H1 (cell line): ENCODE data around the gene ADAMTS16. TPM values are rescaled to one million over a fixed set of nuclear protein-coding genes. Genes with fewer than 3 reads are reported as not detected.

ENCODE experiments used
- CTCF ChIA-PET: fragments of 300-600 bp; sonication (Branson Sonifier 250); formaldehyde crosslinking; loops from one replicate; lab custom pipeline; 2021; ENCODE audit not compliant: partially characterized antibody; lab: Charles Lee
- POLR2A ChIA-PET: fragments of 300-600 bp; sonication (Branson Sonifier 250); formaldehyde crosslinking; loops from one replicate; lab custom pipeline; 2021; ENCODE audit warnings: inconsistent platforms; ENCODE audit not compliant: partially characterized antibody; lab: Charles Lee
- DNase-seq, 2 experiments: peaks; one replicate each; pipeline versions ENCODE4 v3.0.0 to v3.0.0-alpha.2; 2010 to 2022; ENCODE audit warnings: low spot score in 2 of 2, low read depth in 1 of 2, mixed read lengths in 1 of 2
- FAIRE-seq: peaks from 2 replicates; lab custom pipeline; 2011; peaks lifted over from hg19 to GRCh38; lab: Jason Lieb, UNC
- H2AFZ ChIP-seq: 2 replicates; pipeline ENCODE4 v1.8.1; 2012; ENCODE audit warnings: low read length, inconsistent platforms
- H2AK5ac ChIP-seq: 2 replicates; pipeline ENCODE4 v1.6.1; 2013; ENCODE audit warnings: low read depth, low read length
- H2BK120ac ChIP-seq: replicated peaks from 2 replicates; pipeline ENCODE3; 2013; ENCODE audit warnings: low read depth, low read length, inconsistent platforms
- H2BK12ac ChIP-seq: 2 replicates; pipeline ENCODE4 v1.6.1; 2013; ENCODE audit warnings: low read depth, low read length
- H2BK15ac ChIP-seq: 2 replicates; pipeline ENCODE4 v1.6.1; 2013; ENCODE audit warnings: low read length
- H2BK20ac ChIP-seq: 2 replicates; pipeline ENCODE4 v1.6.1; 2013; ENCODE audit warnings: low read length
- H2BK5ac ChIP-seq: 2 replicates; pipeline ENCODE4 v1.6.1; 2013; ENCODE audit warnings: low read depth, low read length
- H3K14ac ChIP-seq: 2 replicates; pipeline ENCODE4 v1.6.1; 2013; ENCODE audit warnings: inconsistent platforms; ENCODE audit not compliant: insufficient read length
- H3K18ac ChIP-seq: 2 replicates; pipeline ENCODE4 v1.6.1; 2013; ENCODE audit warnings: low read length; ENCODE audit errors: extremely low read depth
- H3K23ac ChIP-seq: 2 replicates; pipeline ENCODE4 v1.6.1; 2013; ENCODE audit warnings: inconsistent platforms; ENCODE audit not compliant: insufficient read length
- H3K23me2 ChIP-seq: 2 replicates; pipeline ENCODE4 v1.6.1; 2013; ENCODE audit warnings: low read depth, low read length
- H3K27ac ChIP-seq: 2 replicates; pipeline ENCODE4 v1.6.1; 2011; ENCODE audit warnings: low read depth, low read length, inconsistent platforms
- H3K27me3 ChIP-seq, 4 experiments: replicated peaks in 1 of 4; 1 replicate in 1 of 4; 2 replicates in 3 of 4; pipeline versions ENCODE4 v1.6.1 to v1.8.1; 2011 to 2013; ENCODE audit warnings: low read length in 3 of 4, mild to moderate bottlenecking in 3 of 4, inconsistent platforms in 2 of 4, mixed read lengths in 2 of 4, moderate library complexity in 1 of 4; ENCODE audit not compliant: control insufficient read depth in 3 of 4, insufficient read depth in 3 of 4; ENCODE audit errors: extremely low read depth in 1 of 4
- H3K36me3 ChIP-seq, 4 experiments: 2 replicates each; pipeline versions ENCODE4 v1.6.1 to v1.8.1; 2011 to 2013; ENCODE audit warnings: mild to moderate bottlenecking in 4 of 4, low read length in 3 of 4, moderate library complexity in 2 of 4, control low read depth in 1 of 4, inconsistent platforms in 1 of 4; ENCODE audit not compliant: insufficient read depth in 4 of 4, control insufficient read depth in 2 of 4
- H3K4ac ChIP-seq: replicated peaks from 2 replicates; pipeline ENCODE3; 2013; ENCODE audit warnings: low read length, low read depth, mixed read lengths, inconsistent platforms; ENCODE audit not compliant: insufficient read length
- H3K4me1 ChIP-seq, 4 experiments: replicated peaks in 1 of 4; 1 replicate in 1 of 4; 2 replicates in 3 of 4; pipeline versions ENCODE4 v1.6.1 to v1.8.1; 2011 to 2013; ENCODE audit warnings: low read length in 3 of 4, inconsistent platforms in 2 of 4, mixed read lengths in 1 of 4; ENCODE audit not compliant: insufficient read depth in 4 of 4, control insufficient read depth in 3 of 4
- H3K4me2 ChIP-seq, 2 experiments: 2 replicates each; pipeline versions ENCODE4 v1.6.1 to v1.8.1; 2011 to 2013; ENCODE audit warnings: low read depth in 2 of 2, low read length in 2 of 2, control low read depth in 1 of 2, inconsistent platforms in 1 of 2, mild to moderate bottlenecking in 1 of 2; ENCODE audit not compliant: insufficient read depth in 1 of 2
- H3K4me3 ChIP-seq, 4 experiments: fragments of 200-600, 300-600 bp in 1 of 4; sonication (generic), shearing (Covaris generic), sonication (Bioruptor Twin) in 1 of 4; 2 replicates each; pipeline versions ENCODE4 v1.5.1 to v1.8.1; 2011 to 2016; ENCODE audit warnings: low read length in 4 of 4, low read depth in 3 of 4, control low read depth in 2 of 4, inconsistent platforms in 2 of 4, mild to moderate bottlenecking in 2 of 4, mixed read lengths in 1 of 4, moderate library complexity in 1 of 4; ENCODE audit not compliant: insufficient read depth in 2 of 4; ENCODE audit errors: extremely low read depth in 1 of 4
- H3K56ac ChIP-seq: replicated peaks from 2 replicates; pipeline ENCODE3; 2013; ENCODE audit warnings: low read depth, mild to moderate bottlenecking, mixed read lengths, low read length, inconsistent platforms; ENCODE audit not compliant: insufficient read length
- H3K79me1 ChIP-seq: 2 replicates; pipeline ENCODE4 v1.6.1; 2013; ENCODE audit warnings: low read depth, low read length, control low read depth
- H3K79me2 ChIP-seq, 2 experiments: 2 replicates each; pipeline versions ENCODE4 v1.6.1 to v1.8.1; 2012 to 2013; ENCODE audit warnings: low read length in 2 of 2, mild to moderate bottlenecking in 2 of 2, inconsistent platforms in 1 of 2; ENCODE audit not compliant: insufficient read depth in 2 of 2, control insufficient read depth in 1 of 2
- H3K9ac ChIP-seq, 4 experiments: replicated peaks in 1 of 4; 1 replicate in 1 of 4; 2 replicates in 3 of 4; pipeline versions ENCODE4 v1.6.1 to v1.8.1; 2011 to 2013; ENCODE audit warnings: low read depth in 3 of 4, low read length in 3 of 4, control low read depth in 2 of 4, mild to moderate bottlenecking in 2 of 4, moderate library complexity in 2 of 4, inconsistent platforms in 1 of 4; ENCODE audit errors: extremely low read depth in 1 of 4
- H3K9me3 ChIP-seq, 2 experiments: 2 replicates each; pipeline versions ENCODE4 v1.6.1 to v1.8.1; 2012 to 2013; ENCODE audit warnings: mild to moderate bottlenecking in 2 of 2, moderate library complexity in 2 of 2, control low read depth in 1 of 2, inconsistent platforms in 1 of 2, low read depth in 1 of 2, low read length in 1 of 2, mixed read lengths in 1 of 2; ENCODE audit not compliant: insufficient read depth in 2 of 2
- H4K20me1 ChIP-seq, 2 experiments: replicated peaks in 1 of 2; 2 replicates each; pipeline versions ENCODE3 to v1.8.1; 2011 to 2013; ENCODE audit warnings: inconsistent platforms in 2 of 2, low read length in 2 of 2, mild to moderate bottlenecking in 1 of 2; ENCODE audit not compliant: insufficient read depth in 2 of 2, control insufficient read depth in 1 of 2
- H4K5ac ChIP-seq: 2 replicates; pipeline ENCODE4 v1.6.1; 2013; ENCODE audit warnings: low read length, low read depth, mixed read lengths, inconsistent platforms; ENCODE audit not compliant: insufficient read length
- H4K8ac ChIP-seq: 2 replicates; pipeline ENCODE4 v1.8.0; 2013; ENCODE audit warnings: mild to moderate bottlenecking, moderate library complexity, low read length, inconsistent platforms; ENCODE audit not compliant: insufficient read depth; ENCODE audit errors: extremely low read depth
- H4K91ac ChIP-seq: replicated peaks from 2 replicates; pipeline ENCODE3; 2013; ENCODE audit warnings: low read length, mixed read lengths, inconsistent platforms; ENCODE audit not compliant: insufficient read length
- ATF2 ChIP-seq: IDR thresholded peaks from 2 replicates; pipeline ENCODE4 v1.6.1; 2012; ENCODE audit warnings: low read length, inconsistent platforms
- CHD2 ChIP-seq: IDR thresholded peaks from 2 replicates; pipeline ENCODE4 v1.6.1; 2012; ENCODE audit warnings: low read length, improper control_type of control experiment
- E2F6 ChIP-seq: IDR thresholded peaks from 2 replicates; pipeline ENCODE4 v1.6.1; 2012; ENCODE audit warnings: inconsistent platforms
- EGR1 ChIP-seq: IDR thresholded peaks from 2 replicates; pipeline ENCODE4 v1.6.1; 2011; ENCODE audit warnings: low read depth, low read length, borderline replicate concordance
- EP300 ChIP-seq, 2 experiments: IDR thresholded peaks; 1 replicate in 1 of 2; 2 replicates in 1 of 2; pipeline ENCODE4 v1.6.1; 2011 to 2012; ENCODE audit warnings: low read depth in 2 of 2, low read length in 2 of 2, mild to moderate bottlenecking in 2 of 2, borderline replicate concordance in 1 of 2, inconsistent platforms in 1 of 2, moderate library complexity in 1 of 2
- MAX ChIP-seq: IDR thresholded peaks from 2 replicates; pipeline ENCODE4 v1.6.1; 2012; ENCODE audit warnings: inconsistent platforms
- POLR2AphosphoS5 ChIP-seq: IDR thresholded peaks from 2 replicates; pipeline ENCODE4 v1.6.1; 2011; ENCODE audit warnings: low read depth, low read length
- POU5F1 ChIP-seq: IDR thresholded peaks from 2 replicates; pipeline ENCODE4 v1.6.1; 2011; ENCODE audit warnings: low read depth, mild to moderate bottlenecking, low read length, moderate library complexity
- RFX5 ChIP-seq: IDR thresholded peaks from 2 replicates; pipeline ENCODE4 v1.6.1; 2011; ENCODE audit warnings: low read depth, low read length, improper control_type of control experiment, borderline replicate concordance
- RNF2 ChIP-seq: fragments of 200-900, 300-1000 bp; sonication (generic); IDR thresholded peaks from 2 replicates; pipeline ENCODE4 v1.7.1; 2016; ENCODE audit warnings: borderline replicate concordance, low read depth, mild to moderate bottlenecking, antibody characterized with exemption, low read length; ENCODE audit not compliant: poor library complexity, severe bottlenecking; ENCODE audit errors: missing control alignments
- SP1 ChIP-seq: IDR thresholded peaks from 2 replicates; pipeline ENCODE4 v1.6.1; 2011; ENCODE audit warnings: low read depth, low read length
- YY1 ChIP-seq: IDR thresholded peaks from 2 replicates; pipeline ENCODE4 v1.6.1; 2011; ENCODE audit warnings: low read depth, mild to moderate bottlenecking, low read length
- WGBS, 2 experiments: shearing (Covaris generic) in 1 of 2; methylation state at CpG; one replicate each; pipeline versions ENCODE4 v1.1.6 to v1.1.7; 2013 to 2015; ENCODE audit warnings: low lambda C conversion rate in 2 of 2, mixed read lengths in 2 of 2, inconsistent platforms in 1 of 2, low coverage in 1 of 2, missing lambda C conversion rate in 1 of 2; ENCODE audit not compliant: insufficient replicate concordance in 2 of 2, insufficient coverage in 1 of 2, insufficient read length in 1 of 2; ENCODE audit errors: extremely low coverage in 1 of 2, missing lambda C conversion rate in 1 of 2; 5-methylcytosine and 5-hydroxymethylcytosine counted together
- polyA plus RNA-seq, 7 experiments: library from polyadenylated mRNA; depleted of rRNA in 3 of 7; stranded (reverse) in 5 of 7; unstranded in 2 of 7; fragments of >200 nt in 5 of 7; fragments of 200-250 nt in 2 of 7; gene quantifications; 1 replicate in 5 of 7; 2 replicates in 1 of 7; 4 replicates in 1 of 7; pipeline versions ENCODE4 v1.2.1 to v1.2.3, GENCODE V29; 2011 to 2013; ENCODE audit warnings: missing spikeins in 2 of 7, mixed read lengths in 2 of 7
- total RNA-seq: library from RNA; stranded (reverse); fragmentation: NEBNext Ultra II Directional; extraction: Animal tissue kit (Norgen Biotek cat#: 25700); gene quantifications from 2 replicates; pipeline ENCODE4 v1.2.1, GENCODE V29; 2021

Gene ADAMTS16
- total and polyA plus RNA-seq, 2 of the 8 experiments (the other 6 are each of a cell fraction or from before 2014, with no cell fraction given) = 3.7 to 16.0 TPM

- Histone ChIP-seq H3K14ac (no peak overlapping the region), H2AFZ (no peak overlapping the region), H3K27ac (no peak overlapping the region), H3K79me2 (no peaks in the 10 kb centered on the region), H2BK12ac (no peak overlapping the region), H2AK5ac (no peak overlapping the region)
- CTCF ChIA-PET = no interaction called here
- no peak for TF ChIP-seq CHD2
- no peak for TF ChIP-seq ATF2
- TF ChIP-seq MAX = no peak
- no peak for TF ChIP-seq RFX5
- no peak for TF ChIP-seq EGR1
- no peak for TF ChIP-seq EP300 (IDR thresholded peaks at IDR 0.05; ENCODE audit: borderline replicate concordance in 1 of 2, low read depth in 2 of 2, low read length in 2 of 2)
- TF ChIP-seq YY1 = no peak
- no peak for TF ChIP-seq RNF2
- TF ChIP-seq E2F6 = no peak
- TF ChIP-seq POU5F1 = no peak
- TF ChIP-seq SP1 = no peak
- no peak for TF ChIP-seq POLR2AphosphoS5
- TF ChIP-seq, all 59 proteins: peak for 0
- H3K4me2 ChIP-seq = no peak overlapping the region
- no peaks in the 10 kb centered on the region for H3K79me1 ChIP-seq
- no peak overlapping the region for H3K9ac ChIP-seq
- peaks cover 0 to 3% (median 0%) of the 10 kb centered on the region in 4 experiments; a peak in 1 of 8 replicates for H3K36me3 ChIP-seq
- H2BK120ac ChIP-seq = no peak overlapping the region
- H3K23ac ChIP-seq = no peak overlapping the region
- H3K9me3 ChIP-seq = 0 out of 4 replicates have a peak, but pooled peaks cover 0 to 5% of the 10 kb centered on the region in 2 experiments
- H4K5ac ChIP-seq = no peak overlapping the region
- no peak overlapping the region for H2BK20ac ChIP-seq
- H3K4me1 ChIP-seq = peaks cover 0 to 2% (median 0%) of the 10 kb centered on the region in 4 experiments; a peak in 1 of 7 replicates
- no peak overlapping the region for H4K8ac ChIP-seq
- no peak overlapping the region for H3K18ac ChIP-seq
- no peak overlapping the region for H3K4me3 ChIP-seq
- no peak overlapping the region for H4K91ac ChIP-seq
- no peak overlapping the region for H3K56ac ChIP-seq
- H2BK15ac ChIP-seq = no peak overlapping the region
- H4K20me1 ChIP-seq = no peaks in the 10 kb centered on the region
- FAIRE-seq = no peak
- no peaks in the 10 kb centered on the region for H3K27me3 ChIP-seq
- H2BK5ac ChIP-seq = no peak overlapping the region
- 84% methylated on average over 8 of the region's 8 CpGs; no CpG with 5 or more reads in 1 of the 2 experiments for WGBS, 2 experiments
- no peak overlapping the region for H3K4ac ChIP-seq
- no peak for DNase-seq
- no peaks in the 10 kb centered on the region for H3K23me2 ChIP-seq
- POLR2A ChIA-PET = no interaction called here
These were observed 148.1 kb downstream of the ADAMTS16 start for GRCh38 chr5:5288201-5288600.
